DOHH2 (cell line): Measurements from ENCODE around the gene TM9SF2.

Source experiments
- H3F3A ChIP-seq: fragments of 200-600 bp; sonication (generic), shearing (Covaris generic); 2 replicates; pipeline ENCODE4 v1.6.0; 2016; ENCODE audit warnings: antibody characterized with exemption, mild to moderate bottlenecking; ENCODE audit not compliant: control insufficient read depth, insufficient read depth
- H3K27ac ChIP-seq: fragments of 200-600 bp; sonication (generic); 2 replicates; pipeline ENCODE4 v1.5.1; 2014; ENCODE audit warnings: low read depth, mild to moderate bottlenecking, low read length, moderate library complexity
- H3K27me3 ChIP-seq: fragments of 200-600 bp; sonication (generic); 2 replicates; pipeline ENCODE4 v1.6.1; 2014; ENCODE audit warnings: mild to moderate bottlenecking, low read length, mixed read lengths; ENCODE audit not compliant: control insufficient read depth
- H3K36me3 ChIP-seq: fragments of 200-600 bp; sonication (generic); 2 replicates; pipeline ENCODE4 v1.6.1; 2014; ENCODE audit warnings: mild to moderate bottlenecking, low read length, moderate library complexity, mixed read lengths; ENCODE audit not compliant: control insufficient read depth
- H3K4me1 ChIP-seq: fragments of 200-600 bp; sonication (generic); 2 replicates; pipeline ENCODE4 v1.6.1; 2014; ENCODE audit warnings: mild to moderate bottlenecking, low read length, mixed read lengths; ENCODE audit not compliant: control insufficient read depth
- H3K4me2 ChIP-seq: fragments of 200-600 bp; sonication (generic); 2 replicates; pipeline ENCODE4 v1.6.0; 2014; ENCODE audit warnings: mild to moderate bottlenecking, low read length, moderate library complexity
- H3K4me3 ChIP-seq: fragments of 200-600 bp; sonication (generic); 2 replicates; pipeline ENCODE4 v1.5.1; 2014; ENCODE audit warnings: mild to moderate bottlenecking, low read length, mixed read lengths
- H3K79me2 ChIP-seq: fragments of 200-600 bp; sonication (generic); 2 replicates; pipeline ENCODE4 v1.6.1; 2014; ENCODE audit warnings: mild to moderate bottlenecking, low read length, mixed read lengths; ENCODE audit not compliant: control insufficient read depth
- H3K9me2 ChIP-seq: fragments of 200-600 bp; sonication (generic); replicated peaks from 2 replicates; pipeline ENCODE4 v1.6.1; 2014; ENCODE audit warnings: mild to moderate bottlenecking, low read length, mixed read lengths; ENCODE audit not compliant: control insufficient read depth
- H3K9me3 ChIP-seq: fragments of 200-600 bp; sonication (generic); 2 replicates; pipeline ENCODE4 v1.6.1; 2014; ENCODE audit warnings: antibody characterized with exemption, low read length, mixed read lengths; ENCODE audit not compliant: control insufficient read depth, insufficient read depth
- H4K20me1 ChIP-seq: fragments of 200-600 bp; sonication (generic); 2 replicates; pipeline ENCODE4 v1.6.0; 2014; ENCODE audit warnings: low read depth, mild to moderate bottlenecking, antibody characterized with exemption, low read length, moderate library complexity; ENCODE audit not compliant: control insufficient read depth, insufficient read depth
- CTCF ChIP-seq: fragments of 200-600 bp; sonication (generic); IDR thresholded peaks from one replicate; pipeline ENCODE4 v1.5.1; 2014; ENCODE audit warnings: antibody characterized with exemption, mild to moderate bottlenecking, low read depth, low read length; ENCODE audit not compliant: poor library complexity, severe bottlenecking
- EZH2phosphoT487 ChIP-seq: fragments of 200-600 bp; sonication (generic); IDR thresholded peaks from 2 replicates; pipeline ENCODE4 v1.6.1; 2017; ENCODE audit warnings: borderline replicate concordance, mild to moderate bottlenecking, antibody characterized with exemption, low read length, moderate library complexity, mixed read lengths

TM9SF2 gene

GRCh38 chr13:99476648-99477047 is 24.6 kb upstream of the TM9SF2 start:
- no peaks in the 10 kb centered on the region for H3K27me3 ChIP-seq
- H3K79me2 ChIP-seq: no peaks in the 10 kb centered on the region
- no peaks in the 10 kb centered on the region for H3K9me3 ChIP-seq
- H3K4me3 ChIP-seq: no peak overlapping the region
- H3K4me2 ChIP-seq: no peak overlapping the region
- H3K4me1 ChIP-seq: no peaks in the 10 kb centered on the region
- H3F3A ChIP-seq: no peaks in the 10 kb centered on the region
- H3K36me3 ChIP-seq: no peaks in the 10 kb centered on the region
- H4K20me1 ChIP-seq: no peaks in the 10 kb centered on the region
- no peaks in the 10 kb centered on the region for H3K9me2 ChIP-seq
- no peak overlapping the region for H3K27ac ChIP-seq
- TF ChIP-seq CTCF: no peak
- TF ChIP-seq EZH2phosphoT487: no peak

GRCh38 chr13:99477493-99477892 is 23.8 kb upstream of the TM9SF2 start:
- Histone ChIP-seq H3K27ac (no peak overlapping the region), H3K9me2 (no peaks in the 10 kb centered on the region), H3K9me3 (no peaks in the 10 kb centered on the region), H3K4me2 (no peak overlapping the region), H3K4me3 (no peak overlapping the region), H3K4me1 (no peaks in the 10 kb centered on the region), H3F3A (no peaks in the 10 kb centered on the region), H4K20me1 (no peaks in the 10 kb centered on the region), H3K27me3 (no peaks in the 10 kb centered on the region), H3K79me2 (no peaks in the 10 kb centered on the region), H3K36me3 (no peaks in the 10 kb centered on the region)
- TF ChIP-seq EZH2phosphoT487 (no peak), CTCF (no peak)

GRCh38 chr13:99481366-99481765 is 19.9 kb upstream of the TM9SF2 start:
- TF ChIP-seq CTCF (no peak), EZH2phosphoT487 (no peak)
- H3K27ac ChIP-seq: no peak overlapping the region
- H3K9me2 ChIP-seq: no peaks in the 10 kb centered on the region
- peaks cover 14% of the 10 kb centered on the region for H3K27me3 ChIP-seq
- H3K9me3 ChIP-seq: no peaks in the 10 kb centered on the region
- no peaks in the 10 kb centered on the region for H3K4me1 ChIP-seq
- no peaks in the 10 kb centered on the region for H3K79me2 ChIP-seq
- H3K4me2 ChIP-seq: no peak overlapping the region
- H3K4me3 ChIP-seq: no peak overlapping the region
- H3F3A ChIP-seq: no peaks in the 10 kb centered on the region
- no peaks in the 10 kb centered on the region for H4K20me1 ChIP-seq
- H3K36me3 ChIP-seq: no peaks in the 10 kb centered on the region

- H3K9me2 ChIP-seq: no peaks in the 10 kb centered on the region
- no peaks in the 10 kb centered on the region for H3K79me2 ChIP-seq
- H3K4me3 ChIP-seq: no peak overlapping the region
- H3K27ac ChIP-seq: no peak overlapping the region
- H3K4me1 ChIP-seq: no peaks in the 10 kb centered on the region
- H3K4me2 ChIP-seq: no peak overlapping the region
- no peaks in the 10 kb centered on the region for H3F3A ChIP-seq
- peaks cover 14% of the 10 kb centered on the region for H3K27me3 ChIP-seq
- H3K36me3 ChIP-seq: no peaks in the 10 kb centered on the region
- no peaks in the 10 kb centered on the region for H4K20me1 ChIP-seq
- H3K9me3 ChIP-seq: peaks cover 4% of the 10 kb centered on the region; the same call in 1 of the 2 replicates
- no peak for TF ChIP-seq CTCF
- no peak for TF ChIP-seq EZH2phosphoT487
These were observed 16.8 kb upstream of the TM9SF2 start for GRCh38 chr13:99484473-99484872.
